WERI-Rb-1 (cell line): ENCODE results near the gene RGR.

Source experiments
- DNase-seq: peaks from one replicate; pipeline ENCODE4 v3.0.0-alpha.2; 2020
- H3K27ac ChIP-seq: fragments of 250-450 bp; sonication (Bioruptor Pico); 2 replicates; pipeline ENCODE4 v1.5.1; 2020; ENCODE audit warnings: mild to moderate bottlenecking, moderate library complexity
- H3K27me3 ChIP-seq: fragments of 250-450 bp; sonication (Bioruptor Pico); 2 replicates; pipeline ENCODE4 v1.5.1; 2021; ENCODE audit warnings: mild to moderate bottlenecking, low read depth, moderate library complexity; ENCODE audit not compliant: insufficient read depth, severe bottlenecking
- H3K36me3 ChIP-seq: fragments of 250-450 bp; sonication (Bioruptor Pico); 2 replicates; pipeline ENCODE4 v1.5.1; 2020; ENCODE audit warnings: mild to moderate bottlenecking, moderate library complexity
- H3K4me3 ChIP-seq: 2 replicates; pipeline ENCODE4 v1.5.1; 2011; ENCODE audit warnings: low read depth, mild to moderate bottlenecking, control low read depth, low read length
- H3K9me3 ChIP-seq: fragments of 250-450 bp; sonication (Bioruptor Pico); 2 replicates; pipeline ENCODE4 v1.5.1; 2021; ENCODE audit warnings: mild to moderate bottlenecking, moderate library complexity; ENCODE audit not compliant: severe bottlenecking
- TF ChIP-seq, protein P1 (sequence below): IDR thresholded peaks from 2 replicates; pipeline ENCODE4 v1.5.1; 2011; ENCODE audit warnings: low read depth, mild to moderate bottlenecking, control low read depth, inconsistent platforms, low read length

Gene RGR

GRCh38 chr10:84244651-84245270 lies at the start of gene RGR:
TSS of gene RGR (plus strand) at chr10:84245053. CDS start at chr10:84245091, 38 bp downstream.
- Histone ChIP-seq H3K27ac (peak within 1 kb of the TSS; percentile 91), H3K27me3 (no peaks in the 10 kb centered on the region), H3K4me3 (peak within 1 kb of the TSS; percentile 41), H3K9me3 (no peaks in the 10 kb centered on the region), H3K36me3 (no peaks in the 10 kb centered on the region)
- TF ChIP-seq, protein P1, sequence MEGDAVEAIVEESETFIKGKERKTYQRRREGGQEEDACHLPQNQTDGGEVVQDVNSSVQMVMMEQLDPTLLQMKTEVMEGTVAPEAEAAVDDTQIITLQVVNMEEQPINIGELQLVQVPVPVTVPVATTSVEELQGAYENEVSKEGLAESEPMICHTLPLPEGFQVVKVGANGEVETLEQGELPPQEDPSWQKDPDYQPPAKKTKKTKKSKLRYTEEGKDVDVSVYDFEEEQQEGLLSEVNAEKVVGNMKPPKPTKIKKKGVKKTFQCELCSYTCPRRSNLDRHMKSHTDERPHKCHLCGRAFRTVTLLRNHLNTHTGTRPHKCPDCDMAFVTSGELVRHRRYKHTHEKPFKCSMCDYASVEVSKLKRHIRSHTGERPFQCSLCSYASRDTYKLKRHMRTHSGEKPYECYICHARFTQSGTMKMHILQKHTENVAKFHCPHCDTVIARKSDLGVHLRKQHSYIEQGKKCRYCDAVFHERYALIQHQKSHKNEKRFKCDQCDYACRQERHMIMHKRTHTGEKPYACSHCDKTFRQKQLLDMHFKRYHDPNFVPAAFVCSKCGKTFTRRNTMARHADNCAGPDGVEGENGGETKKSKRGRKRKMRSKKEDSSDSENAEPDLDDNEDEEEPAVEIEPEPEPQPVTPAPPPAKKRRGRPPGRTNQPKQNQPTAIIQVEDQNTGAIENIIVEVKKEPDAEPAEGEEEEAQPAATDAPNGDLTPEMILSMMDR, result no peak
- DNase-seq, result peak; percentile 91

- peak overlapping the region; percentile 52 for H3K27ac ChIP-seq
- TF ChIP-seq, protein P1, result no peak
- H3K4me3 ChIP-seq, result no peak overlapping the region; the same call in 1 of the 2 replicates
- peaks cover 46% of the 10 kb centered on the region for H3K36me3 ChIP-seq
- H3K9me3 ChIP-seq, result no peaks in the 10 kb centered on the region
- no peaks in the 10 kb centered on the region for H3K27me3 ChIP-seq
- peak; percentile 34 for DNase-seq
Measured at GRCh38 chr10:84196083-84196482, 48.8 kb upstream of the RGR start.

DNA sequence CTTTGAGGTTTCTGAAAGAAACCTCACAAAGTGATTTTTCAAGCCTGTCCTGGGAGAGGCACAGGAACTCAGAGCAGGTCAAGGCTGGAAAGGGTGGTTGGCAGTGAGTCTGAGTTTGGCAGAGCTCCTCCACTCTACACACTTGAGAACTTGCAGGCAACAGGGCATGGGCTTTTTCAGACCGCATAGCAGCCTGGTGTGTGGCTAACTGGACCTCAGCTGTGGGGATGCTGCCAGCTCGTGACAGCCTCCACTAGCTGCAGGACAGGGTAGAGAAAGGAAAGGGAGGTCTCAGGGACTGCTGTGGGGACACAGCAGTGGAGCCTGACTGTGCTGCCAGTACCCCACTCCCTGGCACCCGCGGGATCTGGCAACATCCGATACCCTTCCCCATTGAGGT lies 47.9 kb upstream of the RGR start:
- Histone ChIP-seq H3K4me3 (no peak overlapping the region), H3K36me3 (peaks cover 55% of the 10 kb centered on the region), H3K27ac (peak overlapping the region; percentile 52), H3K9me3 (no peaks in the 10 kb centered on the region), H3K27me3 (no peaks in the 10 kb centered on the region)
- TF ChIP-seq, protein P1, result no peak
- DNase-seq, result no peak

GRCh38 chr10:84197643-84198042 lies 47.2 kb upstream of the RGR start:
- Histone ChIP-seq H3K36me3 (peaks cover 62% of the 10 kb centered on the region), H3K4me3 (no peak overlapping the region), H3K27ac (peak overlapping the region; percentile 52), H3K9me3 (no peaks in the 10 kb centered on the region), H3K27me3 (no peaks in the 10 kb centered on the region)
- TF ChIP-seq, protein P1, result no peak
- DNase-seq, result no peak

GRCh38 chr10:84198206-84198915 lies 46.5 kb upstream of the RGR start:
- TF ChIP-seq, protein P1, result no peak
- H3K4me3 ChIP-seq, result no peak overlapping the region
- H3K9me3 ChIP-seq, result no peaks in the 10 kb centered on the region
- DNase-seq, result peak; percentile 81
- H3K27ac ChIP-seq, result peak overlapping the region; percentile 52
- H3K36me3 ChIP-seq, result peaks cover 69% of the 10 kb centered on the region
- no peaks in the 10 kb centered on the region for H3K27me3 ChIP-seq
